HAP-1 (cell line): ENCODE data around the gene SMURF2.
"Not testable (repeated sequence)": the region's sequence is repeated elsewhere in the genome, so short reads cannot be mapped to it uniquely, and the experiment has no call there.

Experiments used
- DNase-seq, 2 experiments: peaks; one replicate each; pipeline ENCODE4 v3.0.0-alpha.2; 2016 to 2020; ENCODE audit warnings: low spot score in 2 of 2
- H3K27me3 ChIP-seq: fragments of 250-450 bp; sonication (Bioruptor Pico); 2 replicates; pipeline ENCODE4 v1.5.1; 2020; ENCODE audit warnings: low read depth, mild to moderate bottlenecking, moderate library complexity
- H3K36me3 ChIP-seq: fragments of 250-450 bp; sonication (Bioruptor Pico); replicated peaks from 2 replicates; pipeline ENCODE4 v1.5.1; 2020; ENCODE audit warnings: mild to moderate bottlenecking
- H3K4me1 ChIP-seq: fragments of 250-450 bp; sonication (Bioruptor Pico); 2 replicates; pipeline ENCODE4 v1.5.1; 2020; ENCODE audit warnings: mild to moderate bottlenecking
- H3K4me3 ChIP-seq: fragments of 250-450 bp; sonication (Bioruptor Pico); 2 replicates; pipeline ENCODE4 v1.5.1; 2020; ENCODE audit warnings: mild to moderate bottlenecking, moderate library complexity
- H3K9me3 ChIP-seq: fragments of 250-450 bp; sonication (Bioruptor Pico); 2 replicates; pipeline ENCODE4 v1.5.1; 2020; ENCODE audit warnings: mild to moderate bottlenecking, moderate library complexity
- in situ Hi-C: fragments of 300-500 bp; cut with MboI; formaldehyde crosslinking; loops from 3 replicates; pipeline ENCODE4 v1.14.3; 2020; ENCODE audit warnings: low sequenced_read_pairs, inconsistent platforms, mixed read lengths

The SMURF2 gene

GRCh38 chr17:64610244-64610643 lies 51.9 kb downstream of the SMURF2 start:
- H3K36me3 ChIP-seq, H3K9me3 ChIP-seq, DNase-seq, H3K4me3 ChIP-seq, H3K27me3 ChIP-seq, in situ Hi-C loops, H3K4me1 ChIP-seq: not testable (repeated sequence)

- no peak for DNase-seq
- Histone ChIP-seq H3K27me3 (no peaks in the 10 kb centered on the region), H3K4me3 (no peak overlapping the region), H3K4me1 (peaks cover 3% of the 10 kb centered on the region; the same call in 1 of the 2 replicates), H3K36me3 (no peaks in the 10 kb centered on the region), H3K9me3 (no peaks in the 10 kb centered on the region)
- in situ Hi-C loops = no loop called here
Observed at GRCh38 chr17:64608571-64608981, 53.5 kb downstream of the SMURF2 start.

- Histone ChIP-seq H3K9me3 (no peaks in the 10 kb centered on the region), H3K36me3 (no peaks in the 10 kb centered on the region), H3K27me3 (no peaks in the 10 kb centered on the region), H3K4me1 (peaks cover 3% of the 10 kb centered on the region; the same call in 1 of the 2 replicates), H3K4me3 (no peak overlapping the region)
- in situ Hi-C loops = no loop called here
- DNase-seq = no peak
Observed at GRCh38 chr17:64607862-64608565, 54.1 kb downstream of the SMURF2 start.

- H3K4me3 ChIP-seq, H3K9me3 ChIP-seq, H3K36me3 ChIP-seq, DNase-seq, H3K27me3 ChIP-seq, H3K4me1 ChIP-seq, in situ Hi-C loops: not testable (repeated sequence)
Observed at GRCh38 chr17:64604532-64604931, 57.6 kb downstream of the SMURF2 start.

- Histone ChIP-seq H3K4me1 (peaks cover 3% of the 10 kb centered on the region; the same call in 1 of the 2 replicates), H3K27me3 (no peaks in the 10 kb centered on the region), H3K9me3 (no peaks in the 10 kb centered on the region), H3K36me3 (no peaks in the 10 kb centered on the region), H3K4me3 (no peak overlapping the region)
- DNase-seq = no peak
- in situ Hi-C loops = no loop called here
Observed at GRCh38 chr17:64603987-64604386, 58.1 kb downstream of the SMURF2 start.

- no peak overlapping the region for H3K4me3 ChIP-seq
- H3K27me3 ChIP-seq = no peaks in the 10 kb centered on the region
- in situ Hi-C loops = no loop called here
- DNase-seq = no peak
- H3K9me3 ChIP-seq = no peaks in the 10 kb centered on the region
- no peaks in the 10 kb centered on the region for H3K36me3 ChIP-seq
- no peaks in the 10 kb centered on the region for H3K4me1 ChIP-seq
Observed at GRCh38 chr17:64599827-64600226, 62.3 kb downstream of the SMURF2 start.

GRCh38 chr17:64599187-64599676 lies 62.9 kb downstream of the SMURF2 start:
- H3K4me3 ChIP-seq = no peak overlapping the region
- in situ Hi-C loops = no loop called here

GRCh38 chr17:64598672-64599071 lies 63.4 kb downstream of the SMURF2 start:
- in situ Hi-C loops = no loop called here

More at GRCh38 chr17:64599187-64599676, 62.9 kb downstream of the SMURF2 start:
- Histone ChIP-seq H3K4me1 (no peaks in the 10 kb centered on the region), H3K27me3 (no peaks in the 10 kb centered on the region), H3K36me3 (no peaks in the 10 kb centered on the region), H3K9me3 (no peaks in the 10 kb centered on the region)
- DNase-seq = no peak

GRCh38 chr17:64596988-64597387 lies 65.1 kb downstream of the SMURF2 start:
- Histone ChIP-seq H3K4me3 (no peak overlapping the region), H3K27me3 (no peaks in the 10 kb centered on the region), H3K36me3 (peaks cover 5% of the 10 kb centered on the region), H3K4me1 (no peaks in the 10 kb centered on the region), H3K9me3 (no peaks in the 10 kb centered on the region)
- no peak for DNase-seq
- in situ Hi-C loops = no loop called here

More at GRCh38 chr17:64598672-64599071, 63.4 kb downstream of the SMURF2 start:
- H3K4me3 ChIP-seq = no peak overlapping the region
- no peak for DNase-seq
- H3K27me3 ChIP-seq = no peaks in the 10 kb centered on the region
- H3K36me3 ChIP-seq = no peaks in the 10 kb centered on the region
- no peaks in the 10 kb centered on the region for H3K9me3 ChIP-seq
- no peaks in the 10 kb centered on the region for H3K4me1 ChIP-seq

GRCh38 chr17:64596439-64596838 lies 65.7 kb downstream of the SMURF2 start:
- Histone ChIP-seq H3K27me3 (no peaks in the 10 kb centered on the region), H3K4me3 (no peak overlapping the region), H3K4me1 (no peaks in the 10 kb centered on the region), H3K36me3 (peaks cover 5% of the 10 kb centered on the region), H3K9me3 (no peaks in the 10 kb centered on the region)
- no peak for DNase-seq
- in situ Hi-C loops = no loop called here

- in situ Hi-C loops = no loop called here
- H3K4me3 ChIP-seq = no peak overlapping the region
Observed at GRCh38 chr17:64591944-64592343, 70.2 kb downstream of the SMURF2 start.

GRCh38 chr17:64585146-64585545 lies 77.0 kb downstream of the SMURF2 start:
- no peak for DNase-seq
- in situ Hi-C loops = no loop called here

More at GRCh38 chr17:64591944-64592343, 70.2 kb downstream of the SMURF2 start:
- Histone ChIP-seq H3K4me1 (peaks cover 7% of the 10 kb centered on the region; the same call in 1 of the 2 replicates), H3K36me3 (peaks cover 5% of the 10 kb centered on the region), H3K27me3 (no peaks in the 10 kb centered on the region), H3K9me3 (no peaks in the 10 kb centered on the region)
- no peak for DNase-seq

GRCh38 chr17:64583038-64583437 lies 79.1 kb downstream of the SMURF2 start:
- no peak overlapping the region for H3K4me3 ChIP-seq

More at GRCh38 chr17:64585146-64585545, 77.0 kb downstream of the SMURF2 start:
- Histone ChIP-seq H3K4me3 (no peak overlapping the region), H3K36me3 (peaks cover 17% of the 10 kb centered on the region), H3K27me3 (no peaks in the 10 kb centered on the region), H3K4me1 (peaks cover 14% of the 10 kb centered on the region), H3K9me3 (no peaks in the 10 kb centered on the region)

GRCh38 chr17:64580384-64581315 lies 81.5 kb downstream of the SMURF2 start:
- H3K27me3 ChIP-seq = no peaks in the 10 kb centered on the region
- H3K36me3 ChIP-seq = peaks cover 17% of the 10 kb centered on the region
- no peaks in the 10 kb centered on the region for H3K9me3 ChIP-seq
- peaks cover 7% of the 10 kb centered on the region for H3K4me1 ChIP-seq
- DNase-seq = no peak
- in situ Hi-C loops = no loop called here
- H3K4me3 ChIP-seq = no peak overlapping the region

More at GRCh38 chr17:64583038-64583437, 79.1 kb downstream of the SMURF2 start:
- Histone ChIP-seq H3K36me3 (peaks cover 17% of the 10 kb centered on the region), H3K9me3 (no peaks in the 10 kb centered on the region), H3K4me1 (peaks cover 7% of the 10 kb centered on the region), H3K27me3 (no peaks in the 10 kb centered on the region)
- DNase-seq = no peak
- in situ Hi-C loops = no loop called here
